SK-N-SH treated with all-trans-retinoic acid at 6 μM for 48 hours (cell line): ENCODE results near the gene TRPV4.
"Not testable (repeated sequence)": the region's sequence is repeated elsewhere in the genome, so short reads cannot be mapped to it uniquely, and the experiment has no call there.

Source experiments
- ATAC-seq: fragments of 200-7000 bp; cut with Tn5 transposase; 3 replicates; pipeline ENCODE4 v1.9.1; 2020; ENCODE audit warnings: mild to moderate bottlenecking, moderate library complexity
- ARNTL ChIP-seq: fragments of 450-650 bp; formaldehyde crosslinking; IDR thresholded peaks from 2 replicates; pipeline ENCODE4 v1.5.0; 2020; ENCODE audit warnings: low read depth, mild to moderate bottlenecking, moderate library complexity, borderline replicate concordance
- BACH2 ChIP-seq: fragments of 250-450 bp; sonication (Bioruptor Pico); IDR thresholded peaks from 2 replicates; pipeline ENCODE4 v1.9.0; 2021; ENCODE audit warnings: mild to moderate bottlenecking, borderline replicate concordance
- CREB5 ChIP-seq: fragments of 250-450 bp; sonication (Bioruptor Pico); IDR thresholded peaks from 2 replicates; pipeline ENCODE4 v1.5.1; 2020; ENCODE audit warnings: low read depth, mild to moderate bottlenecking, moderate library complexity
- CSDC2 ChIP-seq: fragments of 250-450 bp; sonication (Bioruptor Pico); IDR thresholded peaks from 2 replicates; pipeline ENCODE4 v1.5.0; 2020; ENCODE audit warnings: mild to moderate bottlenecking, moderate library complexity
- ESRRG ChIP-seq: fragments of 250-450 bp; sonication (Bioruptor Pico); IDR thresholded peaks from 2 replicates; pipeline ENCODE4 v1.6.1; 2021; ENCODE audit warnings: mild to moderate bottlenecking
- ISL1 ChIP-seq: fragments of 250-450 bp; sonication (Bioruptor Pico); IDR thresholded peaks from 2 replicates; pipeline ENCODE4 v2.1.2; 2022; ENCODE audit warnings: mild to moderate bottlenecking, moderate library complexity
- OSR1 ChIP-seq: fragments of 250-450 bp; sonication (Bioruptor Pico); IDR thresholded peaks from 2 replicates; pipeline ENCODE4 v1.8.0; 2022; ENCODE audit warnings: moderate library complexity, mild to moderate bottlenecking, inconsistent platforms
- PATZ1 ChIP-seq: fragments of 250-450 bp; sonication (Bioruptor Pico); IDR thresholded peaks from 2 replicates; pipeline ENCODE4 v1.8.0; 2020; ENCODE audit warnings: mild to moderate bottlenecking, moderate library complexity, borderline replicate concordance
- POU6F1 ChIP-seq: fragments of 250-450 bp; sonication (Bioruptor Pico); IDR thresholded peaks from 2 replicates; pipeline ENCODE4 v1.8.0; 2021; ENCODE audit warnings: low read depth, mild to moderate bottlenecking, moderate library complexity, borderline replicate concordance
- PPARA ChIP-seq: fragments of 250-450 bp; sonication (Bioruptor Pico); IDR thresholded peaks from 2 replicates; pipeline ENCODE4 v1.5.0; 2020; ENCODE audit warnings: mild to moderate bottlenecking, borderline replicate concordance
- RARB ChIP-seq: fragments of 250-450 bp; sonication (Bioruptor Pico); IDR thresholded peaks from 2 replicates; pipeline ENCODE4 v1.8.0; 2021; ENCODE audit warnings: mild to moderate bottlenecking, moderate library complexity
- SNAI2 ChIP-seq: fragments of 250-450 bp; sonication (Bioruptor Pico); IDR thresholded peaks from 2 replicates; pipeline ENCODE4 v1.5.0; 2020; ENCODE audit warnings: mild to moderate bottlenecking, moderate library complexity
- TSHZ2 ChIP-seq: fragments of 250-450 bp; sonication (Bioruptor Pico); IDR thresholded peaks from 2 replicates; pipeline ENCODE4 v1.5.0; 2020; ENCODE audit warnings: mild to moderate bottlenecking, moderate library complexity
- ZFP3 ChIP-seq: fragments of 250-450 bp; sonication (Bioruptor Pico); IDR thresholded peaks from 2 replicates; pipeline ENCODE4 v1.5.0; 2020; ENCODE audit warnings: mild to moderate bottlenecking, moderate library complexity
- ZFP30 ChIP-seq: fragments of 450-650 bp; formaldehyde crosslinking; IDR thresholded peaks from 2 replicates; pipeline ENCODE4 v1.5.0; 2022; ENCODE audit warnings: mild to moderate bottlenecking, moderate library complexity
- ZNF565 ChIP-seq: fragments of 450-650 bp; formaldehyde crosslinking; conservative IDR thresholded peaks from 2 replicates; pipeline ENCODE4 v1.5.0; 2020; ENCODE audit warnings: low read depth, mild to moderate bottlenecking, moderate library complexity
- ZNF70 ChIP-seq: fragments of 450-650 bp; formaldehyde crosslinking; IDR thresholded peaks from 2 replicates; pipeline ENCODE4 v1.5.0; 2020; ENCODE audit warnings: mild to moderate bottlenecking, moderate library complexity
- ZNF8 ChIP-seq: fragments of 450-650 bp; formaldehyde crosslinking; IDR thresholded peaks from 2 replicates; pipeline ENCODE4 v1.5.0; 2020; ENCODE audit warnings: mild to moderate bottlenecking, moderate library complexity

The TRPV4 gene

GRCh38 chr12:109863847-109864712 is 30.9 kb upstream of the TRPV4 start (continued):
- TF ChIP-seq PATZ1 (CRISPR knock-in tag) = no peak
- TF ChIP-seq, all 23 proteins: peak for 0

- ATAC-seq = not testable (repeated sequence)
These were observed 29.3 kb upstream of the TRPV4 start for GRCh38 chr12:109862491-109862890.

GRCh38 chr12:109861689-109862314 is 28.6 kb upstream of the TRPV4 start:
- TF ChIP-seq SNAI2 (CRISPR knock-in tag) (no peak), ESRRG (CRISPR knock-in tag) (no peak), PATZ1 (CRISPR knock-in tag) (no peak), CREB5 (CRISPR knock-in tag) (no peak), TSHZ2 (CRISPR knock-in tag) (no peak), ZFP3 (CRISPR knock-in tag) (no peak), BACH2 (CRISPR knock-in tag) (no peak), ZFP30 (CRISPR knock-in tag) (no peak), OSR1 (CRISPR knock-in tag) (no peak), PPARA (no peak), ARNTL (CRISPR knock-in tag) (no peak)
- TF ChIP-seq, all 23 proteins: peak for 0
- no peak for ATAC-seq

GRCh38 chr12:109860977-109861376 is 27.8 kb upstream of the TRPV4 start:
- no peak for ATAC-seq
- TF ChIP-seq OSR1 (CRISPR knock-in tag) = no peak
- no peak for TF ChIP-seq BACH2 (CRISPR knock-in tag)
- no peak for TF ChIP-seq ZNF565 (CRISPR knock-in tag)
- no peak for TF ChIP-seq CSDC2
- no peak for TF ChIP-seq TSHZ2 (CRISPR knock-in tag)
- no peak for TF ChIP-seq ESRRG (CRISPR knock-in tag)
- no peak for TF ChIP-seq SNAI2 (CRISPR knock-in tag)
- no peak for TF ChIP-seq ZFP30 (CRISPR knock-in tag)
- TF ChIP-seq ZNF8 = no peak
- TF ChIP-seq RARB (CRISPR knock-in tag) = no peak
- no peak for TF ChIP-seq ISL1 (CRISPR knock-in tag)
- no peak for TF ChIP-seq POU6F1 (CRISPR knock-in tag)
- TF ChIP-seq ZNF70 = no peak
- no peak for TF ChIP-seq PATZ1 (CRISPR knock-in tag)
